GM21786 (cell line): ENCODE results near the gene SLC34A1.
"Not testable (repeated sequence)": the region's sequence is repeated elsewhere in the genome, so short reads cannot be mapped to it uniquely, and the experiment has no call there.

Source experiments
- ATAC-seq: cut with Tn5 transposase; IDR thresholded peaks from one replicate; pipeline ENCODE4 v1.9.1; 2021; ENCODE audit not compliant: unreplicated experiment

Gene SLC34A1

GRCh38 chr5:177354711-177355110, 29.5 kb upstream of the SLC34A1 start:
- no peak for ATAC-seq

DNA sequence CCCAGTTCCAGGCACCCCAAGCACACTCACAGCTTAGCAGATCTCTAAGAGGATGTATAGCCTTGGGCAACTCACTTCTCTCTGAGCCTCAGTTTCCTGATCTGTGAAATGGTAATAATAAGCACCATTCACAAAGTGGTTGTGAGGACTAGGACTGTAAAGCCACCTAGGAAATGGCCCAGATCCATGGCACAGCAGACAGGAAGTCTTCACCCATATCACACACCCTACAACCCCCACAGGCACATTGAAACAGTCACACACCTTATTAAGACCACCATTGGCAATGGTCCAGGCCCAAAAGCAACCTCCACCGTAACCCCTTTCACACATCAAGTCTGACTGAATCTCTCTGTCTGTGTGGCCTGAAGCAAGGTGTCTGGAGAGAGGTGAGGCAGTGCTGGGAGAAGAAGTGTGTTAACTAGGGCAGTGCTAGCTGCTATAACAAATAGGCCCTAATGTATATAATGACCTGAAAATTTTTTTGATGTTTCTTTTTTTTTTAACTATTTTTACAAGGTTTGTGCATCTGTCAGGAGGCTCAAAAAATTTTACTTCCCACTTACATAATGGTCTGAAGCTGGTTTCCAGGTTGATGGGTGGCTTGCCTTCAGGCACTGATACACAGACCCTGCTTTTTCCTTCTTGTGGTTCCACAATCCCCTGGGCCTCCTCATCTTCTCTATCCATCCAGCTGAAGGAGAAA, 28.9 kb upstream of the SLC34A1 start:
- no peak for ATAC-seq

DNA sequence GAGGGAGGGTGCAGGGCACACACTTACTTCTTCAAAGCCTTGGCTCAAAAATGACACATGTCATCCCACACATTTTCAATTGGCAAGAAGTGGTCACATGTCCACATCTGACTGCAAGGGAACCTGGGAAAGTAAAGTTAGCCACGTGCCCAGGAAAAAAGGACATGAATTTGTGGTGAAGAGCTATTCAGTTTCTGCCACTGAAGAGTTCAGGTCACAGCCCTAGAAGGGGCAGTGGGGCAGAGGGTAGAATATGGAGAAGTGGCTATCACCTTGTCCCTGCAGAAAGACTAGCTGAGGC, 28.4 kb upstream of the SLC34A1 start:
- ATAC-seq, result no peak

DNA sequence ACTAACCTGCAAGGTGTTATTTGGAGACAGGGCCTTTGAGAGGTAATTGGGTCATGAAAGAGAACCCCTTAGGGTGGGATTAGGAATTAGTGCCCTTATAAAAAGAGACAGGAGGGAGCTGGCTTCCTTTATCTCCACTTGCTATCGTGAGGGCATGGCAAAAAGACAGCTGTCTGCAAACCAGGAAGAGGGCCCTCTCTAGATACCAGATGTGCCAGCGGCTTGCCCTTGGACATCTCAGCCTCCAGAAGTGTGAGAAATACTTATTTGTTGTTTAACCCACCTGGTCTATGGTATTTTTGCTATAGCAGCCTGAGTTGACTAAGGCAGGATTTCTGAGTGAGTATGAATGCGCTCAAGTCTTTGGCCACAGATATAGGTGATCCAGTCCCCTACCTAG, 27.5 kb upstream of the SLC34A1 start:
- ATAC-seq, result no peak

DNA sequence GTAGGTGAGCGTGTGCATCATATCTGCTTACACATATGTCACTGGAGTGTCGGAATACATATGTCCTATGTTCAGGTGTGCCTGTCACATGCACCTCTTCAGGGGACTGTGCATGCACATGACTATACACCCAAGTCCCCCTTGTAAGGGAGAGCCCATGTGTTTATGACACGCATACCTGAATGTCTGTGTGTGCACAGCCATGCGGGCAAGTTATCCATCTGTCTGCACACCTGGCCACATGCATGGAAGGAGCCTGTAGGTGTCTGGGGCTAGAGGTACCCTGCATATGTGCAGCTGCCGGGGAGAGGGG, 27.1 kb upstream of the SLC34A1 start:
- ATAC-seq, result no peak

- peak; percentile 95 for ATAC-seq
Observed at GRCh38 chr5:177357459-177358351, 26.5 kb upstream of the SLC34A1 start, which contains the start of gene RGS14. RGS14 (plus strand) TSS chr5:177357924; CDS start chr5:177358025, 101 bp downstream.

DNA sequence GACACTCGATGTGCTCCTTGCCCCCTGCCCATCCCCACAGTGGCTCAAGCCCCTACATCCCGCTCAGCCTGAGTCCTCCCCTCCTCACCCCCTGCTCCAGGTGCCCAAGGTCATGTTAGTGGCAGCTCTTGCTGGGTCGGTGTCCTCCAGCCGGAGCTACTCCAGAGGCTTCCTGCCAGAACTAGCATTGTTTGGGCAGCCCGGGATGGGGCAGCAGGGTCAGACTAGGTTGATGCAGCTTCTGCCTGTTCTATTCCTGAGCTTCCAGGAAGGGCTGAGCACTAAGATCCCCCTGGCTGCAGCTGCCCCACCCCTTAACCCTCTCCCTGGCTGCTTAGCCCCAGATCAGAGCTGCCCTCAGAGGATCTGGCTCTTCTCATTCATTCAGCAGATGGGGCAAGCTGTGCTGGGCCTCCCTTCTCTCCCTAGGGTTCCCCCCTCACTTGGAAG, 25.8 kb upstream of the SLC34A1 start:
- no peak for ATAC-seq

DNA sequence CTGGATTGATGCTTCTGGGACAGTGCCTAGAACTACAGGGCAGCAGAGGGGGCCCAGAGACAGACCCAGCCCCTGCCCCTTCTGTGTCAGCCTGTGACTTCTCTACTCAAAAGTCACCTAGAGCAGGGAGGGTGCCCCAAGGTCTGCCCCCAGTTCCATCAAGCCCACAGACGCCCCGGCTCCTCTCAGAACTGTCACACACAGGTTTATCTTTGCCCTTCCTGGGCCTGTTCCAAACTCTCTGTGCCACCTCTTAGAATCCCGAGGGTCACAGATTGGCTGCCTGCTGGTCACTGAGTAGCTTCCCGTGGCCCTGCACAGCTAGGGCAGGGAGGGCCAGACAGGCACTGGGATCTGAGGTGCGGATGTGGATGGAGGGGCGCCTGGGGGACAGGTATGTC, 24.8 kb upstream of the SLC34A1 start:
- no peak for ATAC-seq

DNA sequence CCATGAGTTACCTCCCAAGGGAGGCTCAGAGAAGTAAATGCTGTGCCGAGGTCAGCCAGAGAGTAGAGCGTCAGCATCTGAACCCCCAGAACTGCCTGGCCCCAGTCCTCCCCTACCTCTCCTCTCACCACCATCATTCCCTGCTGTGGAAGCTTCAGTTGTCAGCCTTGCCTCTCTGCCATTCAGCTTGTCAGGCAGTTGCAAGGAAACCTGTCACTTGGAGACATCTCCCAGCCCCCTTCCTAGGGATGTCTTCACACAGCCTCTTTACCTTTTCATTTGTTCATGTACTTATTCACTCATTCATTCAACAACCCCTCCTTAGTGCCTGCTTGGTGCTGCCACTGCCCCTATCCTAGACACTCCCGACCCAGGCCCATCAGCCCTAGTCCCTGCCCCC, 24.4 kb upstream of the SLC34A1 start:
- no peak for ATAC-seq

GRCh38 chr5:177360740-177361139, 23.5 kb upstream of the SLC34A1 start:
- not testable (repeated sequence) for ATAC-seq

- ATAC-seq, result no peak
Observed at GRCh38 chr5:177361418-177362291, 22.6 kb upstream of the SLC34A1 start.

DNA sequence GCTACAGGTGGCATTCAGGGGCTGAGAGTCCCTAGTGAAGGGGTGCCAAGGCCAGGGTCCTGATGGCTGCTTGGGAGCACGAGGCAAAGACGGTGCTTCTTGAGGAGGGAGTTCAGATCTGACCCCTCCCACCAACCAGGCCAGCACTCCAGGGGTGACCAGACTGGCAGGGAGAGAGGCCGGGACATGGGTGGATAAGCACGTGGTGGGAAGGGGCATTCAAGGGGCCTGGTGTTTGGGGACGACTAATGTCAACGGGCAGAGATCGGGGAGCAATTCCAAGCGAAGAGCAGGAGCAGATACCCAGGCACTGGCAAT, 22.0 kb upstream of the SLC34A1 start:
- ATAC-seq, result no peak

DNA sequence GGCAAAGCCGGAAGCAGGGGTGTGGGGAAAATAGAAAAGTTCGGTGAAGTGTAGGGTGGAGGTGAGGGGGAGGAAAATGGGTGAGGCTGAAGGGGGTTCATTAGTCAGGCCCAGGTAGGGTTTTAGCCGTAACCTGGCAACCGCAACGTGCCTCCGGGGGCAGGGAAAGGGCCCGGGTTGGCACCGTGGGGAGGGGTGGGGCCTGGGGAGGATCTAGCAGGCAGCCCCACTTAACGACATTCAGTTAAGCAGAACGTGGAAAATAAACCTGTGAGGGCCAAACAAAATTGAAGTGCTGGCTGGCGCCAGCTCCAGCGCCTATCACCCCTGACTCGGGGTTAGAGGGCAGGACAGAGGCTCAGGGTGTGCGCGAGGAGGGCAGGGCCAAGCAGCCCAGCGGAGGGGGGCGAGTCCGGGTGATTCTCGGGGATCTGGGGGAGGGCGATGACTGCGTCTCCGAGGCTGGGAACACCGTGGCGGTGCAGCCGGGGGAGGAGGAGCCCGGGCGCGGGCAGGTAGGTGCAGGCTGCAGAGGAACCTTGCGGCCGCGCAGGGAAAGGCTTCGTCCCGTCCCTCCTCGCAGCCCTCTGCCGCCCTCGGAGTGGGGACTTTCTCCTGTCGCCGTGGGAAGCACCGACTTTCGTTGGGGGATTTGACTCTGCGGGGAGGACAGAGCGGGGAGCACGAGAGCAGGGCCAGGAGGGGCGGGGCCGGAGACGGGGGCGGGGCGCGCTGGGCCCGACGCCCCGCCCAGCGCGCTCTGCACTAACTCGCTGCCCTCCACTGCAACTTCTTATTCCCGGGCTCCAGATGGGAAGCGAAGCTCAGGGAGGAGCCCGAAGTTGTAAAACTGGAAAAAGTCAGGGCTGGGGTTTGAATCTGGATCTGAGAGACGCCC, 21.4 kb upstream of the SLC34A1 start:
- no peak for ATAC-seq

- no peak for ATAC-seq
Observed at GRCh38 chr5:177363565-177363964, 20.7 kb upstream of the SLC34A1 start.

DNA sequence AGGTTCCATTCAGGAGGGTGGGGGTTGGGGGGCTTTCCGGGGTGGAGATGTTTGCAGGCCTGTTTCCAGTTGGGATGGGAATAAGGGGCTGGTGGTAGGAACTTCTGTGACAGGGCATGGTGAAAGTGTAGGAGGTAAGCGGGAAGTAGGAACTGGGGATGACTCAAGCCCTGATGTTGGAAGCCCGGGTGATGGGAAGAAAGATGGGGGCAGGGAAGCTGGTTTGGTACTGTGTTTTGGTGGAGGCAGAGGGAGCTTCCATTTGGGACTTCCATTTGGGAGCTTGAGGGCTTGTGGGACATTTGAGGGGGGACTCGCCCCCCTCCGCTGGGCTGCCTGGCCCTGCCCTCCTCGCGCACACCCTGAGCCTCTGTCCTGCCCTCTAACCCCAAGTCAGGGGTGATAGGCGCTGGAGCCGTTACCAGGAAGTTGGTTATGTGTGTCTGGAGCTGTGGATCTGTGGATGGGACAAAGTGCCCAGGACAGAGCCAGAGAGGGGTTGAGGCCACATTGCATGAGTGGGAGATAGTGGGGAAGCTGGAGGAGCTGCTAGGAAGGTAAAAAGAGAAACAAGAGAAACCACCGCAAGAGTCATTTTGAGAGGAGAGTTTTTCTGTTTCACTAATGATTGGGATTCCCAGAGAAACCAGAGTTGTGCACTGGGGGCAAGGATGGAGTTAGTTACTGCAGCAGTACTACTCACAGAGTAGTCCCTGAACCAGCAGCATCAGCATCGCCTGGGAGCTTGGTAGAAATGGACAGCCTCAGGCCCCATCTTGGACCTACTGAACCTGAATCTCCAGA, 19.9 kb upstream of the SLC34A1 start:
- ATAC-seq, result peak; percentile 35

DNA sequence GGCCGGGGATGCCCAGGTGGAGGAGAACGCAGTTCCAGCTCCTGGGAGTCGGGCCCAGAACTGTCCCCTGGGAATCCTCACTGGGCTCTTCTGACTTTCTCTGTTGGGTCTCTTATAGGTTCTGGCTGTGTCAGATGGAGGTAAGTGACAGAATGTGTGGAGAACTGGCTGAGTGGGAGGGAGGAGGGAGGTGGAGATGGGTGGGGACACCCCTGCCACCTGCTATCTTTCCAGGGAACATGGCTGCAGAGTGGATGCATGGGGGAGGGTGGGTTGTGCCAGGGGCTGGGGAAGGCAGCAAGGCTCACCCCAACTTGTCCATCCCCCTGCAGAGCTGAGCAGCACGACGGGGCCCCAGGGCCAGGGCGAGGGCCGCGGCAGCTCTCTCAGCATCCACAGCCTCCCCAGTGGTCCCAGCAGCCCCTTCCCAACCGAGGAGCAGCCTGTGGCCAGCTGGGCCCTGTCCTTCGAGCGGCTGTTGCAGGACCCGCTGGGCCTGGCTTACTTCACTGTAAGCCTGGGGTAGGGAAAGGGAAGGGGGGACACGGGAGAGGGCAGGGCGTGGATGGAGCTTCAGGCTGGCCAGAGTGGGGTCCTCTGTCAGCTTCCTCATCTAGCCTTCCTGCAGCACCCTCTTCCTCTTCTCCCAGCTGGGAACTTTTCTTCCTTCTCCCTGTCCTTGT, 18.2 kb upstream of the SLC34A1 start:
- ATAC-seq, result no peak

GRCh38 chr5:177366528-177367322, 17.5 kb upstream of the SLC34A1 start:
- no peak for ATAC-seq

DNA sequence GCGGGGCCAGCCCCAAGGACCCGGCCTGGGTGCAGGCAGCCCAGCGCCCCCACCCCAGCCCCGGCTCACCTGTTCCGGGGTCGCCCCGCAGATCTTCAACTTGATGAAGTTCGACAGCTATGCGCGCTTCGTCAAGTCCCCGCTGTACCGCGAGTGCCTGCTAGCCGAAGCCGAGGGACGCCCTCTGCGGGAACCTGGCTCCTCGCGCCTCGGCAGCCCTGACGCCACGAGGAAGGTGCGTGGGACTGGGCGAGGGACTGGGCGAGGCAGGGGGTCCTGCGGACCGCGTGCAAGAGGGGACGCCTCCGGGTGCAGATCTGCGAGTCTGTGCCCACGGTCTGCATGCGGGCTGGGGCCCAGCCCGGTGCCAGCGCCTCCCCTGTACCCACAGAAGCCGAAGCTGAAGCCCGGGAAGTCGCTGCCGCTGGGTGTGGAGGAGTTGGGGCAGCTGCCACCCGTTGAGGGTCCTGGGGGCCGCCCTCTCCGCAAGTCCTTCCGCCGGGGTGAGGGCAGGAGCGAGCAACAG, 16.8 kb upstream of the SLC34A1 start:
- no peak for ATAC-seq
